Colonic mucosa (tissue), 4 donors: ENCODE data around the gene ATXN7. TPM values are rescaled to one million over a fixed set of nuclear protein-coding genes. Genes with fewer than 3 reads are reported as not detected.

Experiments
- DNase-seq: peaks from one replicate; pipeline ENCODE4 v3.0.0-alpha.2; 2020
- H3K27ac ChIP-seq: fragments of 200-600 bp; one replicate; pipeline ENCODE4 v1.8.0; 2021
- H3K27me3 ChIP-seq: fragments of 200-600 bp; one replicate; pipeline ENCODE4 v1.8.0; 2021
- H3K36me3 ChIP-seq: fragments of 200-600 bp; one replicate; pipeline ENCODE4 v1.8.0; 2021
- H3K4me1 ChIP-seq: fragments of 200-600 bp; one replicate; pipeline ENCODE4 v1.8.0; 2021; ENCODE audit warnings: mild to moderate bottlenecking
- H3K4me3 ChIP-seq: fragments of 200-600 bp; one replicate; pipeline ENCODE4 v1.8.0; 2021
- H3K9ac ChIP-seq, 2 donors: one replicate each; pipeline ENCODE4 v1.7.0; 2013; ENCODE audit warnings: control low read depth in 2 of 2, low read depth in 2 of 2, low read length in 2 of 2
- H3K9me3 ChIP-seq: fragments of 200-600 bp; one replicate; pipeline ENCODE4 v1.8.0; 2021
- intact Hi-C: fragments of 100-400 bp; cut with DNase I; formaldehyde crosslinking; loops from one replicate; pipeline ENCODE4 v1.14.1; 2022
- total RNA-seq, 2 donors: library from RNA; stranded (reverse); fragmentation: NEBNext Ultra II Directional in 1 of 2; extraction: Animal tissue kit (Norgen Biotek cat#: 25700) in 1 of 2; gene quantifications; one replicate each; pipeline ENCODE4 v1.2.1, GENCODE V29; 2021
- TF ChIP-seq, protein P1 (sequence below): fragments of 200-600 bp; IDR thresholded peaks from one replicate; pipeline ENCODE4 v1.8.0; 2022; ENCODE audit warnings: antibody characterized with exemption, mild to moderate bottlenecking
- donor health status: healthy.
- donor health status: DM: no; HTN: no; CAD: no.
- donor health status: DM: no; HTN: no; CAD: no.

The ATXN7 gene
- total RNA-seq, 2 donors from 2014 or later: 22.9 to 31.6 TPM

DNA sequence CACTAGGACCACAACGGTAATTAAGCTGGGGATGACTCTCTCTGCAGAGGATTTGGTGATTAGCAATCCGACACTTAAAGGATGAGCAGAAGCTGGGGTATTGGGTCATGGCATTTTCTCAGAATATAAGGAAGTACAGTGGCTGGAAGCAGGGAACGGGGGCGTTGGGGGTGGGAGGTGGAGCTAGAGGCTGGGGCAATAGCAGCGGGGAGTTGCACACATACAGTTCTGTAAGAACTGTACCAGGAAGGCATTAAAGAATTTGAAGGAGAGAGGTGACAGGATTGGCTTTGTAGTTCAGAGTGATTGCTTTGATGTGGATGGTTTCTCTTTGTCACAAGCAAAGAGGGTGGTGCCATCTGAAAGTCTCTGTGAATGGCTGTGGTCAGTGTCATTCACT, 131.4 kb downstream of the ATXN7 start:
- H3K4me1 ChIP-seq: no peaks in the 10 kb centered on the region
- H3K9ac ChIP-seq: no peak overlapping the region
- H3K27me3 ChIP-seq: no peaks in the 10 kb centered on the region
- no peak overlapping the region for H3K27ac ChIP-seq
- H3K36me3 ChIP-seq: peaks cover 17% of the 10 kb centered on the region
- no peaks in the 10 kb centered on the region for H3K9me3 ChIP-seq
- H3K4me3 ChIP-seq: no peak overlapping the region
- DNase-seq: no peak
- intact Hi-C loops: loop anchor here (2.0 kb wide), 1 partner anchor 34 kb away; no protein-coding TSS in a partner anchor
- TF ChIP-seq, protein P1, sequence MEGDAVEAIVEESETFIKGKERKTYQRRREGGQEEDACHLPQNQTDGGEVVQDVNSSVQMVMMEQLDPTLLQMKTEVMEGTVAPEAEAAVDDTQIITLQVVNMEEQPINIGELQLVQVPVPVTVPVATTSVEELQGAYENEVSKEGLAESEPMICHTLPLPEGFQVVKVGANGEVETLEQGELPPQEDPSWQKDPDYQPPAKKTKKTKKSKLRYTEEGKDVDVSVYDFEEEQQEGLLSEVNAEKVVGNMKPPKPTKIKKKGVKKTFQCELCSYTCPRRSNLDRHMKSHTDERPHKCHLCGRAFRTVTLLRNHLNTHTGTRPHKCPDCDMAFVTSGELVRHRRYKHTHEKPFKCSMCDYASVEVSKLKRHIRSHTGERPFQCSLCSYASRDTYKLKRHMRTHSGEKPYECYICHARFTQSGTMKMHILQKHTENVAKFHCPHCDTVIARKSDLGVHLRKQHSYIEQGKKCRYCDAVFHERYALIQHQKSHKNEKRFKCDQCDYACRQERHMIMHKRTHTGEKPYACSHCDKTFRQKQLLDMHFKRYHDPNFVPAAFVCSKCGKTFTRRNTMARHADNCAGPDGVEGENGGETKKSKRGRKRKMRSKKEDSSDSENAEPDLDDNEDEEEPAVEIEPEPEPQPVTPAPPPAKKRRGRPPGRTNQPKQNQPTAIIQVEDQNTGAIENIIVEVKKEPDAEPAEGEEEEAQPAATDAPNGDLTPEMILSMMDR: no peak

DNA sequence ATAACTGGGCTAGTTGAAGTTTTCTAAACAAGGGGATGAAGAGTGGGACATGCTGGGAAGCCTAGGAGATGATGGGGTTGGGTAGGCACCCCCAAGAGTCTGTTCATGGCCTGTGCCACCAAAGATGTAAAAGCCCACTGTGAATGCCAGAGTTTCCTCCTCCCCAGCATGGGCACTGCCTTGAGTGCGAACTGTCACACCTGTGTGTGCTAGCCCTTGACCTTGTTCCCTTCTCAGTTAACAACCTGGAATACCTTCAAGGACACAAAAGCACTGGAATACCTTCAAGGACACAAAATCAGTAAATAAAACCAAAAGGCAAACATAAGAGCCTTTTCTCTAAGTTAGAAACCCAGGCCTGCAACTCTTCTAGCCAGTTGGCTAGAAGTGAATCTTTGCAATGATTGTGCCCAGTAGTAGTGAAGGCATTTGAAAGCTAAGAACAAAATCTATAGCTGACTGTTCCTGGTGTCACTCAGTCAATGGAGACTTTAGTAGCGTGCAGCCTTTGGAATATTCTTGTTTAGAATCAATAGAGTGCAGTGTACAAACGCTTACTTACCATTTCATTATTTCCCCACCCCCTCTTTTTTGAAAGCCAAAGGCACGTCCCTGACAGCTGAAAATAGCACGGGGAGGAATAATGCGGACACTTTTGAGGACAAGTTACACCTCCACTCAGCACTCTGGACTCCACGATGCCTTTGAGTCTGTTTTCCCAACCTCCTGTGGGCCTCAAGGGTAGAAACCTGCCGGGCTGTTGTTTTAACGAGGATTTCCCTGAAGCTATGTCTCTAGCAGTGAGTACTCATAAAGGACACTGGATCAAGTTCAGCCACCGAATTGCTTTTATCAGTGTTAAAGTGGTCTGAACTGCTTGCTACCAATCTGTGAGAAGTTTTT, 135.4 kb downstream of the ATXN7 start:
- peaks cover 12% of the 10 kb centered on the region for H3K36me3 ChIP-seq
- no peak overlapping the region for H3K4me3 ChIP-seq
- DNase-seq: no peak
- H3K4me1 ChIP-seq: no peaks in the 10 kb centered on the region
- intact Hi-C loops: no loop called here
- H3K9ac ChIP-seq: no peak overlapping the region
- H3K27ac ChIP-seq: no peak overlapping the region
- TF ChIP-seq, protein P1: no peak
- H3K27me3 ChIP-seq: no peaks in the 10 kb centered on the region
- H3K9me3 ChIP-seq: no peaks in the 10 kb centered on the region

DNA sequence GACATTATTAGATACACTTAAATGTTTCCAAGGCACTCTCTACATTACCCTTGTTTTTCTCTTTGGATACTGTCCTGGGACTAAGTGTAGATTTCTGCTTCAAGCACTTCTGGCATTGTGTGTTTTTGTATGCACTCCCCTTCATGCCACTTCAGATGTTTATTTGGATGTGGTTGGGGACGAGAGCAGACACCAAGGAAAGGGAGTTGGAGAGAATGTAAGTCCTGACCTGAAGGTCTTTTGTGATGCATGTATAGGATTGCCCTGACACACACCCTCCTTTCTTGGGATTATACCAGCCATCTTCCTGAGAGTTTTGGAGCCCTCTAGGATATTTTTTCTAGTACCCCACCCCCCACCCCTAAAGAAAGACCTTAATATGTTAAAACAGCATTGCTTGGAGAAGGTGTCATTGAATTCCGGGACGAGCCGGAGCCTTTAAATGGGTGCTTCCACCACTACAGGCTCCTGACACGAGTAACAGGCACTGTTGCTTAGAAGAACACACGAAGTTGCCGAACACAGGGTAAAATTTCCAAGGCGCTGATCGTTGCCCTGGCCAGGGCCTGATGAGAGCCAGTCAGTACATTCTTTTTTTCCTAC, 136.9 kb downstream of the ATXN7 start:
- DNase-seq: no peak
- no peak overlapping the region for H3K9ac ChIP-seq
- no peaks in the 10 kb centered on the region for H3K9me3 ChIP-seq
- H3K27ac ChIP-seq: no peak overlapping the region
- peaks cover 10% of the 10 kb centered on the region for H3K36me3 ChIP-seq
- no peaks in the 10 kb centered on the region for H3K4me1 ChIP-seq
- H3K27me3 ChIP-seq: no peaks in the 10 kb centered on the region
- H3K4me3 ChIP-seq: no peak overlapping the region
- intact Hi-C loops: loop anchor here (10.0 kb wide), 1 partner anchor 656 kb away; no protein-coding TSS in a partner anchor
- TF ChIP-seq, protein P1: no peak

DNA sequence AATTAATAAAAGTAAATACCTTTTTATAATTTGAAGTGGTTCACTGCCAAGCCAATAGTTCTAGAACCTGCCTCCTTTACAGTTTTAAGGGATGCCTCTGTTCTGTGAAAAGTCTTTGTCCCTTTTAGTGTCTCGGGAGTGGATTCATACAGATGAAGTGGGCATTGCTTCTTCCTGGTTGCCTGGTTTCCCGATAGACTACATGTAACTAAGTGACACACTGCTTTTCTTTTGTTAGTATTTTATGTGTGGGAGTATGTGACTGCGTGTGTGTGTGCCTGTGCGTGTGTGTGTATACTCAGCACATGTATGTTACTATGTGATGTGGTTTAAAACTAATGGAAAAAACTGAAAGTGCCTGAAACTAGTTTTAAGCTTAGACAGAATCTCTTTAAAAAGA, 138.6 kb downstream of the ATXN7 start:
- Histone ChIP-seq H3K27ac (no peak overlapping the region), H3K9me3 (no peaks in the 10 kb centered on the region), H3K4me1 (no peaks in the 10 kb centered on the region), H3K36me3 (no peaks in the 10 kb centered on the region), H3K27me3 (no peaks in the 10 kb centered on the region), H3K9ac (no peak overlapping the region), H3K4me3 (no peak overlapping the region)
- TF ChIP-seq, protein P1: no peak
- intact Hi-C loops: loop anchor here (10.0 kb wide), 1 partner anchor 657 kb away; no protein-coding TSS in a partner anchor
- DNase-seq: no peak

DNA sequence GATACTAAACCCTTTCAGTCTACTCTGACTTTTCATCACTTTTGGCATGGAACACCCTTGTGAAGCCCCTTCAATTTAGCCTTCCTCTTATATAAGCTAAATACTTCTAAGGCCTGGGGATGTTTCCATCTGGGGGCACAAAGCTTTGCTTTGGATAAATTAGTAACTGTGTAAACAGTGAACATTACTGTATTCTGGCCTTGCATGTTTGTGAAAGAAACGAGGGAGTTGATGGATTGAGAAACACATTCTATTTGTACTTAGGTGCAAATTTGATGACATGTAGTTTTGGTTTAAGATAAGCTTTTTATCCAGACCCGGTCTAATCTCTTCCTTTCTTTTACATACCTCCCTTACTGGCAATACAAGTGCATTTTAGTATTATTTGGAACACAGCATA, 139.9 kb downstream of the ATXN7 start:
- TF ChIP-seq, protein P1: no peak
- no peak overlapping the region for H3K4me3 ChIP-seq
- intact Hi-C loops: loop anchor here (10.0 kb wide), 1 partner anchor 659 kb away; no protein-coding TSS in a partner anchor
- H3K27me3 ChIP-seq: no peaks in the 10 kb centered on the region
- H3K4me1 ChIP-seq: no peaks in the 10 kb centered on the region
- no peak overlapping the region for H3K27ac ChIP-seq
- H3K9me3 ChIP-seq: no peaks in the 10 kb centered on the region
- H3K36me3 ChIP-seq: no peaks in the 10 kb centered on the region
- DNase-seq: no peak
- H3K9ac ChIP-seq: no peak overlapping the region
